NOMO-1 treated with DMSO at 0.1 percent for 48 hours (cell line): ENCODE measurements around the gene ACOX3.
A peak's percentile ranks its signal among the peaks of the same experiment; 100 is the strongest.

Experiments
- DNase-seq: peaks from one replicate; lab custom pipeline; 2025; ENCODE audit not compliant: unreplicated experiment; lab: John Stamatoyannopoulos, UW

The ACOX3 gene

DNA sequence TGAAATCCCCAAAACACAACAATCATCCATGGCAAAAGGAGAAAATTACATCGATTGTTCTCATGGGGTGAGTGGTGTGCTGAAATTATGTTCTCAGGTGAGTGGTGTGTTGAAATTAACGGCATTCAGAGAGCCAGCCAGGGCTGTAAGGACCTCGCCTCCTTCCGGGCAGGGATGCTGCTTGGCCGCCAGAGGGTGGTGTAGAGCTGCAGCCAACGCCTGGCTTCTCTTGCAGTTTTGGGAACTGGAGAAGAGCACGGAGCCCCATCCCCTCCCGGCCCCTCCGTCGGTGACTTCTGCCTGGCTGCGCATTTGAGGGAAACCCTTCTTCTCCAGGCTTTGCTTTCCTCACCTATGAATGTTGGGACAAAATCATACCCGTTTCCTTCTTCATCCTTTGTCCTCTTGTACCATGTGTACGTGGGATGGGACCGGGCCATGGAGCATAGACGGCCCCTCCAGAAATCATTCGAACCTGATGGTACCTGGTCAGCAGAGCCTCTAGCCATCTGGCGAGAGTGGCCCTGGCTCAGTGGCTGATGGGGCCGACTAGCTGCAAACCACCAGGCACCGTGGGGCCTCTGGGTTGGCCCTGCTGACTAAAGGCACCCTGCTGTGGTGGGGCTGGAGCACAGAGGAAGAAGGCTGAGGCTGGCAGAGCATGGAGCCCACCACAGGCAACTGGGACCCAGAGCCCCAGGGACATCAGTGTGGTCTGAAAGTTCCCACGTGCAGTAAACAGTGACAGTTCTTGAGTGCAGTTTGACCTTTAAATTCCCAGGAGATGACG lies 28.4 kb upstream of the ACOX3 start:
- peak; percentile 30 for DNase-seq

DNA sequence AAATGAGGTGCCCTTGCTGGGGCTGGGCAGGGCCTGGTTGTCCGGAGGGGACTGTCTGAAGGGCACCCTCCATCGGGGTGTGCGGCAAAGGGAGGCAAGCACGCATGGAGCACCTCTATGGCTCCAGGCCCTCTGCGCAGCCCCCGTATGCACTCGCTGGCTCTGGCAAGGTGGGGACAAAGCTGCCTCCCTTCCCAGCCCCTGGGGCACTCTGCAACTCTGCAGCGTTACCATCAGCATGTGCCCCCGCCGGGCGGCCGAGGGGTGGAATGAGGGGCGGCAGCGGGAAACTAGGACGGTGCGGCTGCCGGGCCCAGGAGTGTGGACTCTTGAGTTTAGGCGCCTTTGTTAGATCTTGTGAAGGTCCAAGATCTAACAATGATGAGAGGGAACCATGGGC lies 26.5 kb upstream of the ACOX3 start:
- DNase-seq, result no peak

DNA sequence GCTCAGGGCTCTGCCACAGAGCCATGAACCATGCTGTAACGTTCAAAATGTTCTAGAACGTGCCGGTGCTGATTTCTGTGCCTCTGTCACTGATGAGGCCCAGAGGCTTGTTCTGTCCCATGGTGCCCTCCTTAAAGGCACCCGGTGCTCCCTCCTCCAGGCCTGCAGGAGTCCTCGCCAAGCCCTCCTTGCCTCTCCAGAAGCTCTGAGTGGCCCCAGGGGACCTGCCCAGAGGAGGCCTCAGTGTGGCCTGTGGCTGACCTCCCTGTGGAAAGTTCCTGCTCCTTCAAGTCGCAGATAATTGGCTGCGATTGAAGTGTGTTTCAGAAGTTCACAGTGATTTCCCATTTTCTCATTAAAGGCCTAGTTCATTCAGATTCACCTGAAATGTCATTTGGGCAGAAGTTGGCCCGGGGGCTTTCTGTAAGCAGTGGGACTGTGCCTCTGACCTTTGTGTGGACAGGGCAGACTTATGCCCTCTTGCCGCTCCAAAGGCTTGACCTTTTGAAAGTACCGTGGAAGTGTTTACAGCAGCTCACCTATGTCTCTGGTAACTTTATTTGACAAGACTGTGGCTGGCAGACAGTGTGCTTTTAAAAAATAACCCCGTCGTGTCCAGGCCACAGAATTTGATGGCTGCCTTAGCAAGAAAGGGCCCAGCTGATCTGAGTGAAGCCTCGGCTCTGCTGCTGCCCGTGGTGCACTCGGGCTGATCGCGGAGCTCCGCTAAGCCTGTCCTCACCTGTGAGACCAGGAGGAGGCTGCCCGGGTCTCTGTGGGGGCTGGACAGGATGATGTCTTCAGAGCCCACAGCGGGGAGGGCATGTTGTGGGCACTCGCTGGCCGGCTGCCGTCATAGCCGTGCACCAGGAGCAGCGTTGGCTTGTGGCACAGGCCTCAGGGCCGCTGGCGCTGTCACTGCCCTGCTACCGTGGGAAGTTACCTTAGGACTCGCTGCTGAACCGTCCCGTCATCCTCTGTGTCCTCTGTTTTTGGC lies 25.4 kb upstream of the ACOX3 start:
- DNase-seq, result no peak

DNA sequence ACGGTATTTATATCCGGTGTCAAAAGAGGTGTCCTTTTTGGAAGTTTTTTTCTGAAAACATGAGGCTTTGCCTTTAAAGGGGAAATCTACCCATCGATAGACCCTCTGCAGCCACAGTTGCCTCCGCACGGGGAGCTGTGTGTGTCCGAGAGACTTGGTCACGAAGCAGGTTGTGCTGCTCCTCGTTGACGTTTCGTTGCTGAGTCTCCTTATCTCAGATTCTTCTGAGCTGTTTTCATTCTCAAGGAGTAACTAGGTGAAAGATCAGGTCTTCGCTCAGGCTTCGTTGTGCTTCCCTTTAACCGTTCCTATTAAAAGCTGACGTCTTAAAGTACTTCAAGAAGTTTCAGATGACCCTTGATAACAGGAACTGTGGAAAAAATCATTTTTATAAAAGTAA lies 23.9 kb upstream of the ACOX3 start:
- DNase-seq, result no peak

DNA sequence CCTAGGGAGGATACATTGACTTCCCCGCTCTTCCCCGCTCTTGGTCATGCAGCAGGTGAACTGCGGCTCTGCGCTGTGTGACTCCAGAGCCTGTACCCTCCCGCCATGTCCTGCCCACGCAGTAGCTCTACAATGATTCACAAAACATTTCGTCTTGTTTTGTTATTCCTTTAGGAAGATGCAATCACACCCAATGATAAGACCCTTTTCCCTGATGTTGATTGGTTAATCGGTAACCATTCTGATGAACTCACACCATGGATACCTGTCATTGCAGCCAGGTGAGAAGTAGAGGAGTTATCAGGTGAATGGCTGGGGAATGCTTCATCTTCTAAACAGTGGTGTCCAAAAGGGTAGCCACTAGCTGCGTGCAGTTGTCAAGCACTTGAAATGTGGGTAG lies 23.3 kb upstream of the ACOX3 start:
- DNase-seq, result no peak

DNA sequence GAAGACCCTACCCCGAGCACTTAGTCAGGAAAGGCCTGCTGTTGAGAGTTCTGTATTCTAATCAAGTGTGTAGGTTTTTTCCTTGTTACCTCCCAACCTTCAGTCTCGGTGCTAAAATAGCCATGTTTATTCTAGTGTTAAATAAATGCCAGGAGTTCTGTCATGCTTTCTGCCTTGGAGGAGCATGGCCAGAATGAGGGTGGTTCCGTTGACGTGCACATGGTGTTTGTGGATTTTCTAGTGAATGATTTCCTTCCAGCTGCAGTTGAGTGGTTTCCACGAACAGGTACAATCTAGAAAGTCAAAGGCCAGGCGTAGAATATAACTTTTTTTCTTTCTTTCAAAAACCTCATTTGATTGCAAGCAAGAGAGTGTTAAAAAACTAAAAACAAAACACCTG lies 21.1 kb upstream of the ACOX3 start:
- DNase-seq, result no peak

DNA sequence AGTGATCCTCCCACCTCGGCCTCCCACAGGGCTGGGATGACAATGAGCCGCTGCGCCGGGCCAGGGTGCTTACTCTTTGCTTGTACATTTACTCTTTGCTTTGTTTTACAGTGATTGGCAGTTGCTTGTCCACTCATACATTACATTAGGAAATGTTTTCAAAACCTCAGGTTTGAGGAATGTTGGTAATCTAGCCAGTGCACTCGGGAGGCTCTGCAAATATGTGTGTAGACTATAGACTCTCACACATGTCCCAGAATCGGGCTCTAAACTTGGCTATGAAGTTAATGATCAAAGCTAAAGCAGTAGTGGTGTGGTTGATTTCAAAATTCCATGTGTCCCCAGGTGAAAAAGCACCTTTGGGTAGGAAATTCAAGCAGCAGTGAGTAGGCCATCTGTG lies 20.6 kb upstream of the ACOX3 start:
- DNase-seq, result no peak

DNA sequence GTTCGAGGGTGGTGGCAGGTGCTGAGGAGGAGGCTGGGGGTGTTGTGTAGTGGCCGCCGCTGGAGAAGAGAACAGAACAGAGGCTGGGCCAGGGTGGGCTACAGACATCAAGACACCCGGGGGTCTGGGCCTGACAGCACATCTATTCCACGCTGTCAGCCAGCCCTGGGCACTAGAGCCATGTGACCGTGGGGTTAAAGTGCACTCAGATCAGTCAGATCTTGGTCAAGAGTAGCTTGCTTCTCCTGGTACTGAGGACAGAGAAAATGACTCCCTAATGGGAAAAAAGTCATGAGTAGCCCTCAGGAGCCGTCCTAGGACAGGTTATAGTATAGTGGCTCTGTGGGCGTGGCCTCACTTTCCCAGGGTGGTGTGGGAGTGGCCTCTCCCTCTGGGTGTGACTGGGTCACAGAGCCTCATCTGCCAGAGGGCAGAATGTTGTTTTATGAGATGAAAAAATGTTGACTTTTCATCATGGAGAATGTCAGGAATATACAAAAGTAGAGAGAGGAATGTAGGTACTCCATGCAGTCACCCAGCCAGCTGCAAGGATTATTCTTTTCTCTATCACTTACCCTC lies 19.4 kb upstream of the ACOX3 start:
- no peak for DNase-seq

DNA sequence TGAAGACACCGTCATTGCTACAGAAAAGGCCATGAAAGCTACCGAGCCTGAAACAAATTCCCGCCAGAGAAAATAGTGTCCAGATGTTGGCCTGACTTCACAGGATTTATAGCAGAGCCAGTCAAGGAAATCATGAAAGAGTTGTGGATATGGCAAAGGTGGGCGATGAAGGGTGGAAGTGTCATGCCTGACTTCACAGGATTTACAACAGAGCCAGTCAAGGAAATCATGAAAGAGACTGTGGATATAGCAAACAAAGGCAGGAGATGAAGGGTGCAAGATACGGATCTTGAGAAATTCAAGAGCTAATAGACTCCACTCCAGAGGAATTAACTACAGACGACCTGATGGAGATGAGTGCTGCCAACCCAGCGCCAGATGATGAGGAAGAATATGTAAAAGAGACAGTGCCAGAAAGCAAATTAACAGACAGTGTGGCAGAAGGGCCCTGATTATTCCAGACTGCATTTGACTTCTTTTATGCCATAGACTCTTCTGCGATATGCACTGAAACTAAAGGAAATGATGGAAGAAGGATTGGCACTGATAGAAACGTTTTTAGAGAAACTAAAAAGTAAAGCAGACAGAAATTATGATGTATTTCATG lies 17.2 kb upstream of the ACOX3 start:
- no peak for DNase-seq

DNA sequence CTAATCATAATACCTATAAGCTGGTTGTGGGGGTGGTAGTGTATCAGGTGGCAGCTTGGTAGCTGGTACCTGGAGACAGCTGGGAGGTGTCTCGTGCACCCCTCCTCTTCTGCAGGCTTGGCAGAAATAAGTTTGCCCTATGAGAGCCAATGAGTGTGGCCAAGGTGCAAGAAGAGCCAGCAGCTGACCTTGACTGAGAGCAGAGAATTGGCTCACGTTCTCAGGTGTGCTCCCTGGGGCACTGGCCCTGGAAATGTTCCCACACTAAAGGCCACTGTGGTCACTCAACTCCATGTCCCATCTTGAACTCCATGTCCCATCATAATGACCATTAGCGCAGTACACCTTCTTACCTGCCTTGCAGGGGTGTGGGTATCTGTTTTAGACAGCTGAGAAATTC lies 13.4 kb upstream of the ACOX3 start:
- no peak for DNase-seq

DNA sequence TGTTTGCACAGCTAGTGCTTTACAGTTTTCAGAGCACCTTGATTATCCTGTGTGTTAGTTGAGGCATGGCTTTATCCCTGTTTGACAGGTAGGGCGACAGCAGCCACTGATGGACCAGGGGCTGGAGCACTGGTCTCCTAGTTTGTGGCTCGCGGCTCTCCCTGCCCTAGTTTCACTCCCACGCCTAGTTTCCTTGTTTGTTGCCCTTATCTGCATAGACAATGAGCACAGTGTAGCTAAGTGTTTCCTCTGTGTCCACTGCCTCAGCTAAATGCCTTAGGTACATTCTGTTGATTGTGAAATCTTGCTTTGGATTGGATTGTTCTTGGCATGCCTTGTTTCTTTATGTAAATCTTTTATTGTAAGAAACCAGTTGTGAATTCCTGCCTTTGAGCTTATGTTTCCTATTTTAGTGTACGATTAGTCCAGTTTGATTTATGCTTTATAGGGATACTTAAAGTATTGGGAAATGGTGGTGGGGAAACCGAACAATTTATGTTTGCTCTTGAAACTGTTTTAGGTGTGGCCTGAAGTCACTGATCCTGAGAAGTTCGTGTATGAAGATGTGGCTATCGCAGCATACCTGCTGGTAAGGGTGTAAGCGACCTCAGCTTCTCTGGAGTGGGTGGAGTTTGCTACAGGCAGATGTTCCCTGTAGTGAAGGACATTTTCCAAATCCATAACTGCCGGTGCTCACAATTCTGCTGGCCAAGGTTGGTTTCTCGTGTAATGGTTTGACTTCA lies 11.1 kb upstream of the ACOX3 start:
- no peak for DNase-seq

DNA sequence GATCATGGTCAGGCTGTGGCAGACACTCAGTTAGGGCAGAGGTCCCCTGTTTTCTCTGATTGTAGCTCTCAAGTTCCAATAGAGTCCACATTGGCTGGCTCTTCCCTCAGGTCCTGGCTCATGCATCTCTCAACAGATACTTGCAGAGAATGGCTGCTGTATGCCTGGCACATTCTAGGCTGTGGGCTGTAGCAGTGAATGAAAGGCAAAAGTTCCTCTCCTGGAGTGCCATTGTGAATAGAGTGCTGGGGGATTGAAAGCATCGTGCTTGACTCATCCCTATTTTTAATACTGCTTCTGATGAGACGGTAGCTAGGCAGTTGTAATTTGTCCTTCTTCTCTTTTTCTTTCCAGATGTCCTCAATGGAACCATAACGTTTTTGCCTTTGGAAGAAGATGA lies 5.6 kb upstream of the ACOX3 start:
- no peak for DNase-seq

DNA sequence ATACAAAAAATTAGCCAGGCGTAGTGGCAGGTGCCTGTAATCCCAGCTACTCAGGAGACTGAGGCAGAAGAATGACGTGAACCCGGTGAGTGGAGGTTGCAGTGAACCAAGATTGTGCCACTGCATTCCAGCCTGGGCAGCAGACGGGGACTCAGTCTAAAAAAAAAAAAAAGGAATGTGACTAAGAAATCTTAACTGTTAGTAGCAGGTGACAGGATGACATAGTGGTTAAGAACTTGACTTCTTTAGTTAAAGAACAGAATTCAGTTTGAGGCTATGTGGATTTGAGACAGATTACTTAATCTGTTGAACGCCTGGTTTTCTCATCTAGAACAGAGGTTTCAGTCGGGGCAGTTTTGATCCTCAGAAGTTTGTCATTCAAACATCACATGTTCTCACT lies 3.3 kb upstream of the ACOX3 start:
- no peak for DNase-seq

DNA sequence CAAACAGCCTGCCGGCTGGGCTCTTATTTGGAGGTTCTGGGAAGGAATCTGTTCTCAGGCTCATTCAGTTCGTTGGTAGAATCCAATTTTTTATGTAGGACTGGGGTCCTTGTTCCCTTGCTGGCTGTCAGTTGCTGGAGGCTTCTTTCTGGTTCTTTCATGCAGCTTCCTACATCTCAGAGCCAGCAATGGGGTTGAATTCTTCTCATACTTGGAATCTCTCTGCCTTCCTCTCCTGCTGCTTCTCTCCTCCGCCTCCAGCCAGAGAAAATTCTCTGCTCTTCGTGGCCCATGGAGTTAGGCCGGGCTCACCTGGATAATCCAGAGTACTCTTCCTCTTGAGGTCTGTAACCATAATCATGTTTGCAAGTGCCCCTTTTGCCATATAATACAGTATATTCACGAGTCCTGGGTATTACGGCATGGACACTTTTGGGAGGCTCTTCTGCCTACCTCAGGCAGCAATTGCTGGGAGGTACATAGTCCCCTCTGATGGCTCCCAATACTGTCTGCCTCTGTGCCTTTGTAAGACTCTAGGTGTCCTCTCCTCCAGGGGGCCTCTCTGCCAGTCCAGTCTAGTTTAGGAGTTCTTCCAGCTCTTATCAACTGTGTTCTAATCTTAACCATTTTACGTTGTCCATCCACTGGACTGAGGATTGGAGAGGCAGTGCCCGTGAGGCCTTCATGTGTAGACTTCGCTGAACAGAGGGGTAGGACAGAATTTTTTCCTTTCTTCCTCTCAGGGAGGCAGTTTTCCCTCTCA lies 2.3 kb upstream of the ACOX3 start:
- no peak for DNase-seq

DNA sequence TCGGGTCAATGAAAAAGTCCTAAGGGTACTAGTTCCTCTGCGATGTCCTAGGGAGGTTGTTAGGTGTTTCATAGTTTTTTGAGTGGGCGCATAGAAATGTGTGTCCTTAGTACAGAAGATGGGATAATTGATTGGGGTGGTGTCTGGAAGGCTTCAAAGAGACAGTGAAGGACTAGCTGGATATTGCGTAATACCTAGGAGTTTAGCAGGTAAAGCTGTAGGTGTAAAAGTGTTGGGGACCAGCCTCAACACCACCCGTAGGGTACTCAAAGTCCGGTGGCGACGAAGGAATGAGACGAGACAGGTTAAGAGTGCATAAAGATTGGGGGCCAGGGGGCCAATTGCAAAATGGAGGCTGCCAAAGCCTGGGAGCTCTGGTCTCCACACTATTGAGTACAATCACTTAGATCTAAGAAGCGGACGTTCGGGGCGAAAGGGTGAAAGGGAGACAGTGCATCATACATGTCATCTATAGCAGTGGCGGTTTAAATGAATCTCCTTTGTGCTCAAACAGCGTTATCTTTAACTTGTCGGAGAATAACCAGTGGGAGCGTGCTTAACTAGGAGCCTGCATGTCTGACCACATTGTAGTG lies 1.1 kb upstream of the ACOX3 start:
- no peak for DNase-seq

DNA sequence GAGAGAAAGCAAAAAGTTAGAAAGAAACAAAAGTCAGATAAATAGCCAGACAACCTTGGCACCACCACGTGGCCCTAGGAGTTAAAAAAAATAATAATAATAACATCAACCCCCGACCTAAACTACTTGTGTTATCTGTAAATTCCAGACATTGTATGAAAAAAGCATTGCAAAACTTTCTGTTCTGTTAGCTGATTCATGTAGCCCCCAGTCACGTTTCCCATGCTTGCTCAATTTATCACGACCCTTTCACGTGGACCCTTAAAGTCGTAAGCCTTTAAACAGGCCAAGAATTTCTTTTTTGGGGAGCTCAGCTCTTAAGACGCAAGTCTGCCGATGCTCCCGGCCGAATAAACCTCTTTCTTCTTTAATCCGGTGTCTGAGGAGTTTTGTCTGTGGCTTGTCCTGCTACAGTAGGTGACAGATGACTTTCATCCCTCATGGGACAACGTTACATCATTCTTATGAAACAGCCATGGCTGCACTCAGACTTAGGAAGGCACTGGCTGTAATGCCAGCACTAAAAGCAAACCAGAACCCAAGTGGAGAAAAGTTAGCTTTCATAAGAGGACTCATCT lies 520 bp downstream of the ACOX3 start:
- DNase-seq, result peak; percentile 64

DNA sequence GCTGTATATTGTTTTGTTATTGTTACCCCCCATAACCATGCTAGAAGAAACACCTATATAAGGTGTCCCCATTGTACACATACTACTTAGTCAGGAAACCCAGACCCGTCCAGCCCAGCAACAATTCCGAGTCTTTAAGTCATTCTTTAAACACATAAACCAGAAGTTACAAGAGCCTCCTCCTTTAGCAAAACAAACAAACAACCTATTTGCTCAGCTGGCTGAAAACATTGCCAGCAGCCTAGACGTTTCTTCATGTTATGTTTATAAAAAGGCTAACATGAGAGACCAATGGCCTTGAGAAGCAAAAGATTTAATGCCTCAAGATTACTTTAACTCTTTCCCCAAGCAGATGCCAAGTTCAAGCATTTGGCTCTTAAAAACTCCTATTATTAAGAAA lies 1.4 kb downstream of the ACOX3 start:
- no peak for DNase-seq

DNA sequence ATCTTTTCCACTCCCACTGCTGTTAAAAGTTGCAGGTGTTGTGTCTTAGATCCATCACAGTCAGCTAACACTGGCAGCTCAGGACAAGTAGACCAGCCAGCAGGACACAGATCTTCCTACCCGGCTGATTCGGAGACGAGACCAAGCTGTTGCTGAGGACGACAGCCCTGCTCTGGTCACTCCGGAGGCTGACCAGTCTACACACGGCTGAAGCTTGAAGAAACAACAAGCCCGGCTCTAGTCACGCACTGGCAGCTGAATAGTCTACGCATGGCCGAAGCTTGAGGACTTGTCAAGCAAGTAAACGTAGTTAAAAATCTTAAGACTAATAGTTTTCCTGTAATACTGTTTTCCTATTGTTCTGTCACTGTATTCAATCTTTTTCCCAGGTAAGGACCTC lies 1.8 kb downstream of the ACOX3 start:
- DNase-seq, result no peak

DNA sequence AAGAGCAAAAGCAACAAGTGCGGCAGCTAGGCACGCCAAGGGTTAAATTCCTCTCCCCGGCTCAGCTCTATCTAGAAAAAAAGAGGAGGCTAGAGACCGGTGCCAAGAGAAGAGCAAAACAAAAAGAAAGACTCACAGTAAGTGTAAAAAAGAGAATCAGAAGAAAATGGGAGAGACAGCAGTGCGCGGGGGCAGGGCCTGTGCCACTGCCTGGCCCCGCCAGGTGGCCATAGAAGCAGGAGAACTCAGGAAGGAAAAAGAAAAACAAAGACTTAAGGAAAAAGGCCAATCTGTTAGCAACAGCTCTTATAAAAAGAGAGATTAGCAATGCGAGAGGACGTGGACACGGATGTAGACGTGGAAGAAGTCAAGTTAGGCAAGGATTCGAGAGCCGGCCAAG lies 3.2 kb downstream of the ACOX3 start:
- no peak for DNase-seq
